ENCODE results near the gene TFF3. TPM values are rescaled to one million over a fixed set of nuclear protein-coding genes. Genes with fewer than 3 reads are reported as not detected.
A peak's percentile ranks its signal among the peaks of the same experiment; 100 is the strongest.
"Not testable (repeated sequence)": the region's sequence is repeated elsewhere in the genome, so short reads cannot be mapped to it uniquely, and the experiment has no call there.

TFF3 gene
- polyA plus RNA-seq, 1 donor from 2014 or later, result not detected

GRCh38 chr21:42298237-42298636 lies 17.0 kb downstream of the TFF3 start:
- Mint-ChIP-seq H3K9me3 (no peaks in the 10 kb centered on the region), H3K4me3 (no peak overlapping the region), H3K27ac (no peak overlapping the region), H3K36me3 (no peaks in the 10 kb centered on the region), H3K27me3 (no peaks in the 10 kb centered on the region), H3K4me1 (no peaks in the 10 kb centered on the region)

- Mint-ChIP-seq H3K4me3 (no peak overlapping the region), H3K27me3 (no peaks in the 10 kb centered on the region), H3K9me3 (no peaks in the 10 kb centered on the region), H3K4me1 (no peaks in the 10 kb centered on the region), H3K27ac (peak overlapping the region in 1 of 3 donors; percentile 16), H3K36me3 (no peaks in the 10 kb centered on the region)
Observed at GRCh38 chr21:42297377-42297776, 17.8 kb downstream of the TFF3 start.

GRCh38 chr21:42296501-42296900 lies 18.7 kb downstream of the TFF3 start:
- no peaks in the 10 kb centered on the region for H3K4me1 Mint-ChIP-seq
- H3K4me3 Mint-ChIP-seq, result no peak overlapping the region
- no peak overlapping the region for H3K27ac Mint-ChIP-seq
- no peaks in the 10 kb centered on the region for H3K9me3 Mint-ChIP-seq
- no peaks in the 10 kb centered on the region for H3K27me3 Mint-ChIP-seq
- H3K36me3 Mint-ChIP-seq, result no peaks in the 10 kb centered on the region

- H3K27ac Mint-ChIP-seq, result peak overlapping the region in 2 of 3 donors; percentile 14 to 65
- H3K4me1 Mint-ChIP-seq, result no peaks in the 10 kb centered on the region
- H3K36me3 Mint-ChIP-seq, result no peaks in the 10 kb centered on the region
- no peaks in the 10 kb centered on the region for H3K9me3 Mint-ChIP-seq
- no peak overlapping the region for H3K4me3 Mint-ChIP-seq
- H3K27me3 Mint-ChIP-seq, result no peaks in the 10 kb centered on the region
Observed at GRCh38 chr21:42295845-42296244, 19.4 kb downstream of the TFF3 start.

- H3K27me3 Mint-ChIP-seq, result no peaks in the 10 kb centered on the region
- no peak overlapping the region for H3K27ac Mint-ChIP-seq
- H3K4me3 Mint-ChIP-seq, result no peak overlapping the region
- peaks cover 2% of the 10 kb centered on the region for H3K36me3 Mint-ChIP-seq
- H3K9me3 Mint-ChIP-seq, result no peaks in the 10 kb centered on the region
- no peaks in the 10 kb centered on the region for H3K4me1 Mint-ChIP-seq
Observed at GRCh38 chr21:42294273-42294880, 20.8 kb downstream of the TFF3 start.

- Mint-ChIP-seq H3K27me3 (no peaks in the 10 kb centered on the region), H3K4me1 (no peaks in the 10 kb centered on the region), H3K27ac (no peak overlapping the region), H3K9me3 (no peaks in the 10 kb centered on the region), H3K36me3 (peaks cover 4% of the 10 kb centered on the region), H3K4me3 (no peak overlapping the region)
Observed at GRCh38 chr21:42293649-42294272, 21.4 kb downstream of the TFF3 start.

GRCh38 chr21:42292563-42293142 lies 22.6 kb downstream of the TFF3 start:
- H3K36me3 Mint-ChIP-seq, H3K9me3 Mint-ChIP-seq, H3K4me1 Mint-ChIP-seq, H3K27ac Mint-ChIP-seq, H3K4me3 Mint-ChIP-seq, H3K27me3 Mint-ChIP-seq: not testable (repeated sequence)

- peaks cover 10% of the 10 kb centered on the region for H3K36me3 Mint-ChIP-seq
- H3K4me3 Mint-ChIP-seq, result peak overlapping the region in 1 of 4 donors; percentile 3
- peak overlapping the region in 1 of 3 donors; percentile 19 for H3K27ac Mint-ChIP-seq
- H3K27me3 Mint-ChIP-seq, result peaks cover 1% of the 10 kb centered on the region
- H3K4me1 Mint-ChIP-seq, result peaks cover 0 to under 1% (median 0%) of the 10 kb centered on the region in 3 donors
- peaks cover 0 to 1% (median 0%) of the 10 kb centered on the region in 3 donors for H3K9me3 Mint-ChIP-seq
Observed at GRCh38 chr21:42291751-42292562, 23.3 kb downstream of the TFF3 start.

- Mint-ChIP-seq H3K36me3 (peaks cover 14% of the 10 kb centered on the region), H3K9me3 (peaks cover 0 to 1% (median 0%) of the 10 kb centered on the region in 3 donors), H3K27ac (peak overlapping the region in 1 of 3 donors; percentile 19), H3K4me3 (no peak overlapping the region), H3K27me3 (peaks cover 4% of the 10 kb centered on the region), H3K4me1 (peaks cover 4 to 8% (median 6%) of the 10 kb centered on the region in 3 donors)
Observed at GRCh38 chr21:42291003-42291750, 24.0 kb downstream of the TFF3 start.

- peak overlapping the region in 1 of 3 donors; percentile 24 for H3K27ac Mint-ChIP-seq
- H3K4me1 Mint-ChIP-seq, result peaks cover 11 to 15% (median 13%) of the 10 kb centered on the region in 3 donors
- H3K27me3 Mint-ChIP-seq, result peaks cover 9% of the 10 kb centered on the region
- H3K9me3 Mint-ChIP-seq, result peaks cover 0 to 1% (median 0%) of the 10 kb centered on the region in 3 donors
- H3K36me3 Mint-ChIP-seq, result peaks cover 14% of the 10 kb centered on the region
- no peak overlapping the region for H3K4me3 Mint-ChIP-seq
Observed at GRCh38 chr21:42290505-42290904, 24.7 kb downstream of the TFF3 start.

GRCh38 chr21:42289926-42290325 lies 25.3 kb downstream of the TFF3 start:
- Mint-ChIP-seq H3K27me3 (peaks cover 9% of the 10 kb centered on the region), H3K4me1 (peaks cover 15 to 16% (median 15%) of the 10 kb centered on the region in 3 donors), H3K9me3 (peaks cover 0 to 1% (median 0%) of the 10 kb centered on the region in 3 donors), H3K4me3 (no peak overlapping the region), H3K27ac (peak overlapping the region in 2 of 3 donors; percentile 48 to 71), H3K36me3 (peaks cover 14% of the 10 kb centered on the region)

- Mint-ChIP-seq H3K27ac (no peak overlapping the region), H3K9me3 (peaks cover 0 to 1% (median 0%) of the 10 kb centered on the region in 3 donors), H3K4me1 (peaks cover 15 to 16% (median 15%) of the 10 kb centered on the region in 3 donors), H3K36me3 (peaks cover 14% of the 10 kb centered on the region), H3K4me3 (peak overlapping the region in 1 of 4 donors; percentile 61), H3K27me3 (peaks cover 9% of the 10 kb centered on the region)
Observed at GRCh38 chr21:42288962-42289361, 26.2 kb downstream of the TFF3 start.

GRCh38 chr21:42287193-42288083 lies 27.8 kb downstream of the TFF3 start:
- Mint-ChIP-seq H3K36me3 (peaks cover 17% of the 10 kb centered on the region), H3K27me3 (peaks cover 9% of the 10 kb centered on the region), H3K4me3 (peak overlapping the region in 1 of 4 donors; percentile 65), H3K4me1 (peaks cover 15 to 16% (median 16%) of the 10 kb centered on the region in 3 donors), H3K27ac (no peak overlapping the region), H3K9me3 (peaks cover 0 to 1% (median 0%) of the 10 kb centered on the region in 3 donors)
